ACC112 (cell line): ENCODE data around the gene JMJD7.

Experiments
- H2AFZ ChIP-seq: fragments of 200-600 bp; sonication (generic); one replicate; pipeline ENCODE4 v1.6.0; 2017; ENCODE audit warnings: antibody characterized with exemption, low read length; ENCODE audit not compliant: unreplicated experiment
- H3K27ac ChIP-seq: fragments of 200-600 bp; sonication (generic); 2 replicates; pipeline ENCODE4 v1.5.1; 2014; ENCODE audit warnings: low read depth, mild to moderate bottlenecking, antibody characterized with exemption, low read length, moderate library complexity
- H3K27me3 ChIP-seq: fragments of 200-600 bp; sonication (generic); 2 replicates; pipeline ENCODE4 v1.6.1; 2014; ENCODE audit warnings: mild to moderate bottlenecking, antibody characterized with exemption, low read length, moderate library complexity, mixed read lengths; ENCODE audit not compliant: insufficient read depth
- H3K36me3 ChIP-seq: fragments of 200-600 bp; sonication (generic); 2 replicates; pipeline ENCODE4 v1.6.1; 2016; ENCODE audit warnings: mild to moderate bottlenecking, antibody characterized with exemption, low read length, moderate library complexity, mixed read lengths; ENCODE audit not compliant: insufficient read depth
- H3K4me1 ChIP-seq: fragments of 200-600 bp; sonication (generic); one replicate; pipeline ENCODE4 v1.6.1; 2016; ENCODE audit warnings: low read length, mixed read lengths; ENCODE audit not compliant: insufficient read depth, unreplicated experiment, control insufficient read depth
- H3K4me3 ChIP-seq: fragments of 200-600 bp; sonication (generic); 2 replicates; pipeline ENCODE4 v1.5.1; 2014; ENCODE audit warnings: mild to moderate bottlenecking, low read depth, low read length
- H3K79me2 ChIP-seq: fragments of 200-600 bp; sonication (generic); one replicate; pipeline ENCODE4 v1.6.0; 2016; ENCODE audit warnings: low read length; ENCODE audit not compliant: control insufficient read depth, unreplicated experiment, insufficient read depth

JMJD7 gene

DNA sequence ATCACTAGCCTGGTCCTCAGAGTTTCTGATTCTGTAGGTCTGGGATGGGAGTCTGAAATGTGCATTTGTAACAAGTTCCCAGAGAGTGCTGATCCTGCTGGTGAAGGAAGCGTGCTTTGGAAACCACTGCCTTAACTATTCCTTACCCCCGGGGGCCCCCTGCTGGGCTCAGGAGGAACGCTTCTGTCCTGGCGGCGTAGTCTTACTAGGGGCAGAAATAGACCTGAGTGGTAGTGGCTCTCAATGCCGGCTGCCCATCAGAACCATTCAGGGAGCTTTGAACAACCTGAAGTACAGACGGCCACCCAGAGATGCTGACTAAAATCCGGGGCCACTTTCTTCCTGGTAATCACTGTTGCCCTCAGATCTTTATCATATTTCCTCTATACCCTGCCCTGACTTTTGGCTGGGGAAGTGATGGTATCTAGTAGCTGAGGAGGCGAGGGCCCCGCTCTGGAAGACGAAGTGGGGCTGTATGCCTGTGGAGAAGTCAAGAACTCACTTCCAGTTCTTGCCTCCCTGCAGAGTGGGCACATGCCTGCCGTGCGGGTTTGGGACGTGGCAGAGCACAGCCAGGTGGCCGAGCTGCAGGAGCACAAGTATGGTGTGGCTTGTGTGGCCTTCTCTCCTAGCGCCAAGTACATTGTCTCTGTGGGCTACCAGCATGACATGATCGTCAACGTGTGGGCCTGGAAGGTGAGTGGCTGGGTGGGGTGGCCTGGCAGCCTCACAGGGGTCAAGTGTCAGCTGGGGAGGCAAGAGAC lies 16.3 kb upstream of the JMJD7 start:
- Histone ChIP-seq H3K27ac (no peak overlapping the region), H3K27me3 (no peaks in the 10 kb centered on the region), H3K4me1 (peaks cover 11% of the 10 kb centered on the region), H3K36me3 (0 out of 2 replicates have a peak, but pooled peaks cover 3% of the 10 kb centered on the region), H3K79me2 (no peaks in the 10 kb centered on the region), H3K4me3 (no peak overlapping the region), H2AFZ (no peak overlapping the region)

DNA sequence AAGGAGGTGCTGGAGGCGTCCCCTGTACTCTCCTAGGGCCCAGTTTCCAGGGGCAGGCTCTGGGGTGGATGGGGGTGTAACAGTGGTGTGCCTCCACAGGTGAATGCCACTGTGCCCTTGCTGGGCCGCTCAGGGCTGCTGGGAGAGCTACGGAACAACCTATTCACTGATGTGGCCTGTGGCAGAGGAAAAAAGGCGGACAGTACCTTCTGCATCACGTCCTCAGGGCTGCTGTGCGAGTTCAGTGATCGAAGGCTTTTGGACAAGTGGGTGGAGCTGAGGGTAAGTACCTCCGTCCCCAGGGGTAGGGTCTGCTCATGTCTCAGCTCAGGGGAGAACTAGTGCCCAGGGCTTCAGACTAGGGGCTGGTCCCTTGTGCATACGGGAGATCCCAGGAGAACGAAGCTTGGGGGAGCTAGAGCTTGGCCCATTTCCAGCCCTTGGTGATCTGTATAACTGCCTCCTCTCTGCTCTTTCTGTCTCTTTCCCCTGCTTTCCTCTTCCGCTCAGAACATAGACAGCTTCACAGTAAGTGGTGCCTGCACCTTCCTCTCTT lies 15.0 kb upstream of the JMJD7 start:
- no peak overlapping the region for H3K4me3 ChIP-seq
- 0 out of 2 replicates have a peak, but pooled peaks cover 3% of the 10 kb centered on the region for H3K36me3 ChIP-seq
- no peak overlapping the region for H3K27ac ChIP-seq

DNA sequence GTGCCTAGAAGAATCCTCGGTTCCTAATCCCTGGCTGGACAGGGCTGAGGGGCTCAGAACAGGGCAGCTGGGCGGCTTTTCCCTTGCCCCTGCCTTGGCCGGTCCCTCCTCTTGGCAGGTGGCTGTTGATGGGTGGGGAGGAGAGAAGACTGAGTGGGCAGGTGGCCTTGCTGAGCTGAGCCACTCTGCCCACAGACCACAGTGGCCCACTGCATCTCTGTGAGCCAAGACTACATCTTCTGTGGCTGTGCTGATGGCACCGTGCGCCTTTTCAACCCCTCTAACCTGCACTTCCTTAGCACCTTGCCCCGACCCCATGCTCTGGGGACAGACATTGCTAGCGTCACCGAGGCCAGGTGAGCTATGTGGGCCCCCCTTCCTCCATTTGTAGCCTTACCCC lies 14.5 kb upstream of the JMJD7 start:
- H3K4me3 ChIP-seq: no peak overlapping the region
- H3K36me3 ChIP-seq: 0 out of 2 replicates have a peak, but pooled peaks cover 7% of the 10 kb centered on the region
- H3K4me1 ChIP-seq: peaks cover 11% of the 10 kb centered on the region
- no peak overlapping the region for H3K27ac ChIP-seq
- H2AFZ ChIP-seq: no peak overlapping the region
- H3K27me3 ChIP-seq: no peaks in the 10 kb centered on the region
- H3K79me2 ChIP-seq: no peaks in the 10 kb centered on the region

More for the DNA sequence above, 15.0 kb upstream of the JMJD7 start:
- Histone ChIP-seq H2AFZ (no peak overlapping the region), H3K4me1 (peaks cover 11% of the 10 kb centered on the region), H3K79me2 (no peaks in the 10 kb centered on the region), H3K27me3 (no peaks in the 10 kb centered on the region)

DNA sequence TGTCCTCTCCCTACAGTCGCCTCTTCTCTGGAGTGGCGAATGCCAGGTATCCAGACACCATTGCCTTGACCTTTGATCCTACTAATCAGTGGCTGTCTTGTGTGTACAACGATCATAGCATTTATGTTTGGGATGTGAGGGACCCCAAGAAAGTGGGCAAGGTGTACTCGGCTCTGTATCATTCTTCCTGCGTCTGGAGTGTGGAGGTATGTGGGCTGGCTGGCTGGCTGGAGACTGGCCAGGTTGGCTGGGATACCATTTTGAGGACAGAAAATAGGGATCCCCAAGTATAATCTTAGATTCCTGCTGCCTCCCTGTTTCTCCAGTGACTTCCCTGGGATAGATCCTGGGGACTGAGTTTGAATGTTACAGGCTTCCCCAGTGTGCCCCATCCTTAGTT lies 13.4 kb upstream of the JMJD7 start:
- Histone ChIP-seq H3K4me1 (peaks cover 9% of the 10 kb centered on the region), H3K36me3 (peaks cover 14% of the 10 kb centered on the region; the same call in 1 of the 2 replicates), H3K4me3 (no peak overlapping the region), H3K79me2 (no peaks in the 10 kb centered on the region), H3K27me3 (no peaks in the 10 kb centered on the region), H2AFZ (no peak overlapping the region), H3K27ac (no peak overlapping the region)

DNA sequence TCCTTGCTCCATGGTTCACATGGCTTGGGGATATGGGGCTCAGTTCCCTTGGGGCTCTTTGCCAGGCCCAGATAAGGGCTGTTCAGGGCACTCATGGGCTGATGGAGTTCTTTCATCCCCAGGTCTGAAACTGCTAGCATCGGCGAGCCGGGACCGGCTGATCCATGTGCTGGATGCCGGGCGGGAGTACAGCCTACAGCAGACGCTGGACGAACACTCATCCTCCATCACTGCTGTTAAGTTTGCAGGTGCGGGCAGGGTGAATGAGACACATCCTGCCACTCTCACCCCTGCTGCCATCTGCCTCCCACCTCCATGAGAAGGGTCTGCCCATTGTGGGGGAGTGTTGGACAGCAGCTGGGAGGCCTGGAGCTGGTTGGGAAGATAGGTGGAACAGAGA lies 11.1 kb upstream of the JMJD7 start:
- no peaks in the 10 kb centered on the region for H3K27me3 ChIP-seq
- peaks cover 14% of the 10 kb centered on the region; the same call in 1 of the 2 replicates for H3K36me3 ChIP-seq
- H3K4me3 ChIP-seq: no peak overlapping the region
- no peak overlapping the region for H3K27ac ChIP-seq
- H2AFZ ChIP-seq: no peak overlapping the region
- H3K79me2 ChIP-seq: no peaks in the 10 kb centered on the region
- peaks cover 11% of the 10 kb centered on the region for H3K4me1 ChIP-seq

DNA sequence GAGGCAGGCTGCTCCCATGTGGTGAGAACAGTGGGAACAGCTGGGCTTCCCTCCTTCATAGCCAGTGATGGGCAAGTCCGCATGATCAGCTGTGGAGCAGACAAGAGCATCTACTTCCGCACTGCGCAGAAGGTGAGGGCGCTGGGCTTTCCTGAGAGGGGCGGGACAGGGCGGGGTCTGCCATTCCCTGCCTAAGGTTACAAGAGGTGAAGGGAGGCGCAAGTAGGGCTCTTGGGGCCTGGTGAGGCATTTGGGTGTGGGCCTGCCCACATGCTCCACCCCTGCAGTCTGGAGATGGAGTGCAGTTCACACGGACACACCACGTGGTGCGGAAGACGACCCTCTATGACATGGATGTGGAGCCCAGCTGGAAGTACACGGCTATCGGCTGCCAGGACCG lies 10.6 kb upstream of the JMJD7 start:
- no peaks in the 10 kb centered on the region for H3K79me2 ChIP-seq
- no peak overlapping the region for H2AFZ ChIP-seq
- H3K4me3 ChIP-seq: no peak overlapping the region
- peaks cover 12% of the 10 kb centered on the region; the same call in 1 of the 2 replicates for H3K36me3 ChIP-seq
- H3K4me1 ChIP-seq: peaks cover 11% of the 10 kb centered on the region
- H3K27ac ChIP-seq: no peak overlapping the region
- no peaks in the 10 kb centered on the region for H3K27me3 ChIP-seq

DNA sequence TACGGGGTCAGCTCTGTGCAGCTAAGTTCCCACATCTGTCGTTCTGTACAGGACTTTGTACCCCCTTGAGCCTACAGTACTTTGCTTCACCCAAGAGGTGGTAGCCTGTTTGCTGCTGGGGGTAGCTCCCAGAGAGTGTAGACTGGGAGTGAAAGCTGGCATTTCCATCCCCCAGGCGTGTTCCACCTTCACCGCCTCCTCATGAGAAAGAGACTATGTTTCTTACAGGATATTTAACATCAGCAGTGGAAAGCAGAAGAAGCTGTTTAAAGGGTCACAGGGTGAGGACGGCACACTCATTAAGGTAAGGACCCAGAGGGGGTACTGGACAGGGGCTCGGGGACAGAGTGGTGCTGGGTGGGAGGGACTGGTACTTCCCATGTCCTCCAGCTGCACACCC lies 10.1 kb upstream of the JMJD7 start:
- H3K27ac ChIP-seq: no peak overlapping the region
- no peaks in the 10 kb centered on the region for H3K79me2 ChIP-seq
- no peak overlapping the region for H3K4me3 ChIP-seq
- H3K4me1 ChIP-seq: peaks cover 11% of the 10 kb centered on the region
- no peak overlapping the region for H2AFZ ChIP-seq
- no peaks in the 10 kb centered on the region for H3K27me3 ChIP-seq
- H3K36me3 ChIP-seq: peaks cover 10% of the 10 kb centered on the region; the same call in 1 of the 2 replicates

DNA sequence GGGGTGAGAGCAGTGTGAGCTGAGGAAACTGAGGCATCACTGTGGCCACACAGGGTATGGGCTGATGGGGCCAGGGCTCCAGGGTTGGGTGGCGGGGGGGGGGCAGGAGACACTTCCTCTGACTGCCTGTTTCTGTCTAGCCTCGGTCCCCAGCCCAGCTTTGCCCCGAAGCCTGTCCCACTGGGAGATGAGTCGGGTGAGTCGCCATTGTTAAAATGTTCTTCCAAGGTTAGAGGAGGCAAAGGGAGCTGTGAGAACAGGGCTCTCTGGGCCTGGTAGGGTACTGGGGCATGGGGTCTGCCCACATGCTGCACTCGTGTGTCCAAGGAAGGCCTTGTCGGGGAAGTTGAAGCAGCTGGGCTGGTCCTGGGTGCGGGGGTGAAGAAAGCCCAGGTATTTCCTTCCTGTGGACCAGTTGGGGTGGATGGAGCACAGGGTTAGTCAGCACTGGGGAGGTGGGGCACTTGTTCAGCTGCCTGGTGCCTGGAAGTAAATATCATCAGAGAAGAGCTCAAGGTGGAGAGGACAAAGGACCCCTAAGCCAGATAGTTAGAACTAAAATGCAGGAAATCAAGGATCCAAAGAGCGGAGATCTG lies 8.3 kb upstream of the JMJD7 start:
- H3K4me3 ChIP-seq: no peak overlapping the region
- no peaks in the 10 kb centered on the region for H3K79me2 ChIP-seq
- H3K36me3 ChIP-seq: peaks cover 13% of the 10 kb centered on the region; the same call in 1 of the 2 replicates
- peaks cover 11% of the 10 kb centered on the region for H3K4me1 ChIP-seq
- H3K27me3 ChIP-seq: no peaks in the 10 kb centered on the region
- H2AFZ ChIP-seq: no peak overlapping the region
- no peak overlapping the region for H3K27ac ChIP-seq

DNA sequence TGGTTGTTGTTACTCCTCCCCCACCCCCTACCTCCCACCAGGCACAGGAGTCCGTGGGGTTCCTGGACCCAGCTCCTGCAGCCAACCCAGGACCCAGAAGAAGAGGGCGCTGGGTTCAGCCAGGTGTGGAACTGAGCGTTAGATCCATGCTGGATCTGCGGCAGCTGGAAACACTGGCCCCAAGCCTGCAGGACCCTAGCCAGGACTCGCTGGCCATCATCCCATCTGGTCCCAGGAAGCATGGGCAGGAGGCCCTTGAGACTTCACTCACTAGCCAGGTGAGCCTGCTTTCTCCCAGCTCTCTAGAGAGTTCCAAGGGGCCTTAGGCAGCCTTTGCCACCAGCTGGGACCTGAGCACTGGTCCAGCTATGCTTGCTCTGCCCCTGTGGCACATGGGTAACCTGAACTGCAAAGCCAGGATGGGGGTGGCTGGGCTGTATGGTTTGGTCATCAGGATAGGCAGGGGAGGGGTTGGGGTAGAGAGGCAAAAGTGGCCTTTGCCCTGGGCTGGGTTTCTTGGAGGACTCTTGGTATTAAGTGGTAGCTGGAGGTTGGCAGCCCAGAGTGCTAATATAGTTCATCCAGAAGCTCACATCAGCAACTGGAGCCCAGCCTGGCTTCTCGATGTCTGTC lies 7.0 kb upstream of the JMJD7 start:
- no peaks in the 10 kb centered on the region for H3K79me2 ChIP-seq
- H3K4me1 ChIP-seq: peaks cover 11% of the 10 kb centered on the region
- H3K27ac ChIP-seq: no peak overlapping the region
- no peaks in the 10 kb centered on the region for H3K27me3 ChIP-seq
- peaks cover 13% of the 10 kb centered on the region; the same call in 1 of the 2 replicates for H3K36me3 ChIP-seq
- H3K4me3 ChIP-seq: no peak overlapping the region
- H2AFZ ChIP-seq: no peak overlapping the region

DNA sequence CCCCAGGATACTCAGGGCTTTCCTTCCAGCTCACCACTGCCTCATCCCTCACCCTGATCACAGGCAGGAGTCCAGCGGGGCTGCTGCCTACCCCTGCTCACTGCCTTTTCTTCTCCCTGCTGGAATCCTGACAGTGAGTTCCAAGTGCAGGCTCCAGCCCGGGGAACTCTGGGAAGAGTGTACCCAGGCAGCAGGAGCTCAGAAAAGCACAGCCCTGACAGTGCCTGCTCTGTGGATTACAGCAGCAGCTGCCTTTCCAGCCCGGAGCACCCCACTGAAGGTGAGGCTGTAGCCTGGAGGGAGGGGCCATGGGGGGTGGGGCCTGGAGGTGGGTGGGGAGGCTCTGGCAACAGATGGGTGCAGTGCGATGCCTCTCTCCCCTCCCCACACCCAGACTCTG lies 6.1 kb upstream of the JMJD7 start:
- H2AFZ ChIP-seq: no peak overlapping the region
- H3K27me3 ChIP-seq: no peaks in the 10 kb centered on the region
- no peak overlapping the region for H3K27ac ChIP-seq
- H3K4me3 ChIP-seq: no peak overlapping the region
- H3K4me1 ChIP-seq: peaks cover 11% of the 10 kb centered on the region
- H3K36me3 ChIP-seq: peaks cover 13% of the 10 kb centered on the region; the same call in 1 of the 2 replicates
- no peaks in the 10 kb centered on the region for H3K79me2 ChIP-seq
